GM19467 (cell line): ENCODE data around the gene STOML2.

Source experiments
- ATAC-seq: cut with Tn5 transposase; IDR thresholded peaks from one replicate; pipeline ENCODE4 v1.9.1; 2021; ENCODE audit warnings: mild to moderate bottlenecking, moderate library complexity; ENCODE audit not compliant: unreplicated experiment

The STOML2 gene

DNA sequence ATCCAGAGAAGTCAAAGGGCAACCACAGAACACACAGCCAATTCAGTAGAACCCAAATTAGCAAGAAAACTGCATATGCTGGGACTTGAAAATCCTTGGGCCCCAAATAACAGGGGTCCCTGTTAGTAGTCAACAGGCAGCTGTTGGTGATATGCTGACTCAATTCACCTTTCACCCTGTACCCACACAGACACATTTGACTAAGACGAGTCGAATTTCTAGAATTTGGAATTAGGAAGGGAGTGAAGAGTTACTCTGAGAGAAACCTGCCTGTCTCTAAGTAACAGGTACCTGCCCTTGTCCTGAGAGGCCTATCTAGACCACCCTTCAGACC is 29.7 kb downstream of the STOML2 start:
- ATAC-seq: no peak

DNA sequence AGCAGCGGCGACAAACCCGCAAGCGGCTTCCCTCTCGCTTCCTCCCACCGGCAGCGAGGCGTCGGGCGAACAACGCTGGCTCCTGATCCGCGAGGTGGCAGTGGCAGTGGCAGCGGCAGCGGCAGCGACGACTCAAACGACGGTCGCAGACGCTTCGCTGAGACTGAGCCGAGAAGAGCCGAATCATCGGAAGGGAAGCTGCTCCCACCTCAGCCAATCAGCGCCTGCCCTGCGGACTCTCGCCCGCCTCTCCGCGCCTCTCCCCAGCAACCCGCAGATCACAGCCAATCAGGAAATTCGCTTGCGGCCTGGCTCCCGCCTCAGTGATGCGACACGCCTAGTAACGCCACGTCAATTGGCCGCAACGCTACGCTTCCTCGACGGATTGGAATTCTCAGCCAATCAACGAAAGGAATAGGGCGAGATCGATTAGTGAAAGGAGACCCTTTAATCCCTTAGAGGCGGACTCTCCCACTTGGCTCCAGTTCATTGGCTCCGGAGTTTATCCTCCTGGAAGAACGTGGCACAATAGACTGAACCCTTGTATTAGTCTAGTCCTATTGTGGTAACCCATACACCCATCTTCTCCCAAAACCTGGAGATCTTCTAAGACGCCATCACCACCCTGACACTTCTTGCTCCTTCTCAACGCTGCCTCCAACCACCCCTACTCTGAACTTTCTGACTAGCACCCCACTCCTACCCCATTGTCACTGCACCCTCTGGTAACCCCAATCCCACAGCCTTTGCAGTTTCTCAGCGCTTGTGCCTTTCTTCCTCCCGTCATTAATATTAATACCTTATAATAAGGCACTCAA is 30.3 kb downstream of the STOML2 start, which contains the start of gene VCP:
VCP (minus strand) TSS at position 165 of the 818 bp plus-strand sequence. CDS start 272 bp downstream, outside the sequence.
- ATAC-seq: peak; percentile 81

DNA sequence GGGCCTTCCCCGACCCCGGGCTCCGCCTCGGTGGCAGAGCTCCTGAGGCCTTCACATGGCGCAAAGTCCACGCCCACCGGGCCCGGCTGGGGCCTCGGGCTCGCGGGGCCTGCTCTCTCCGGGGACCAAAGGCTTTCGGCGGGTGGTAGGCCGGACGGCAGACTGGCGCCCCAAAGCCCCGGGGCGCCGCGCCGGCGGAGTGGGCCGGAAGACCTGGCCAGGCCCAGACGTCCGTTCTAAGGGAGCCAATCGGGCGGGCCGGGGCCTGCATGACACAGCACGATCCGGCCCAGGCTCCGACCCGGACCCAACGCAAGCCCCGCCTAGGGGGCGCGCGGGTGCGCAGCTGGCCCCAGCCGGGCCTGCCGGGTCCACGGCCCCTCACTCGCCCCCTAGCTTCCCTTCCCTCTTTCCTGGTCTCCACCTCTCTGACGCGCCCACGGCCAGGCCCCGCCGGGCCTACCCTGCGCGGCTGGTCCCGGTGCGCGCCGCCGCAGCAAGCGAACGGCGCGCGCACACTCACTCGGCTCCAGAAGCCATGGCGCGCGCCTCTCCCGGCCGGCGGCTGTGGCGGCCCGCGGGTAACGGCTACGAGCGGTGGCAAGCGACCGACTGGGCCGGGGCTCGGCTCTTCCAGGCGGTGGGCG is 31.0 kb downstream of the STOML2 start:
- ATAC-seq: peak; percentile 57

DNA sequence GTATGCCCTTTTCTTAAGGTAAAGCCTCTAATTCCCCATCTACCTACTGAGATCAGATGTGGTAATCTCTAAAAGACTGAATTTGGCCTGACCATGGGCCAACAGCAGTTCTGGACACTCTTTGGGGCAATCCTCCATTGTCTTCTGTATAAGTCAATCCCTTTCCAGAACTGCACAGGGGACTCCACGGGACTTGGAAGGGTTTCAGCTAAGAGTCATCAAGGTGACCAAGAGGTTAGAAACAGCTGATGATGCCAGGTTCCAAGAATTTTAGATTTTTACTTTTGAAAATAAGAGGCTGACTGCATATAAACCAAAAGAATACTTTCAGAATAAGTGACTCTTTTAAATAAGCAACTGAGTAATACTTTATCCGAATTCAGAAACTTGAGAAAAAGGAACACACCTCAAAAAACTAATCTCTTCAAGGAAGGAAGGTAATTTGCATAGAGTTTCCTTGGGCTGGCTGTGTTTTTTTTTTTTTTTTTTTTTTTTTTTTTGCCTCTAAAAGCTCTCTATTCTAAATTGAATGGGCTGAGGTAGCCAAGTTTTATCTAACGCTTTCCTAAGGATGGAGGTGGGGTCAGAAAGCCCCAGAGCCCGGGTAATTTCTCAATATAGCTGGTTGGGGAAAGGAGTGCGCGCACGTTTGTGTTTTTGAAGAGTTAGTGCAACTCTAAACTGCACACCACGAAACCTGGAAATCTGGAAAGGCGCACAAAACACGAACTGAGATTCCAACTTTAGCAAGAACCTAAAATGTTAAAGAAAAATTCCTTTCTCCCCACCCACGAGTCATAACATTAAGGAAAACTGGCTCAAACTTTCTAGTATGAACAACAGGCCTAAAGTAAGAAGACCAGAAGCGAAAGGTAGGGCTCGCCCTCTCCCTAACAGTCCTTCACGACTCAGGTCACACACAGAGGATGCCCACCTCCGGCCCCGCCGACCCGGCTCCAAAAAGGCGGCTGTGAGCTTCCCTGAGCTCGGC is 31.8 kb downstream of the STOML2 start:
- ATAC-seq: no peak

DNA sequence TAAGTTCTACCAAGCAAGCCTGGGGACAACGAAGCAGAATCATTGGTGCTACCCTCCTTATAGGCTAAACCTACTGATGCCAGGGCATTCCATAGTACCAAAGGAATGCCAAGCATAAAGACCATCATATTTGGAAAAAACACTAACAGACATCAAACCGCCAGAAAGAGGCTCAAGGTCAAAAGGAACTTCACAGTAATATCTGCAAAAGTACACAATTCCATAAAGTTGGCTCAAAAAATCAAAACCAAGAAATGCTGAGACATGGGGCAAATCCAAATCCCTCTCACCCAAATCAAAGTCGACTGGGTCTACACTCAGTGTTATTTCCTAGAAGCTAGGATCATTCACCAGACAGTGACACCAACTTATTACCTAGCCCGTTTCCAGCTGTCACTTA is 33.9 kb downstream of the STOML2 start:
- no peak for ATAC-seq

- ATAC-seq: no peak
Measured at GRCh38 chr9:35067056-35067455, 35.9 kb downstream of the STOML2 start.

- ATAC-seq: no peak
Measured at GRCh38 chr9:35060548-35061207, 42.3 kb downstream of the STOML2 start.

GRCh38 chr9:35059438-35059837 is 43.5 kb downstream of the STOML2 start:
- ATAC-seq: no peak

- no peak for ATAC-seq
Measured at GRCh38 chr9:35057271-35057620, 45.7 kb downstream of the STOML2 start.

DNA sequence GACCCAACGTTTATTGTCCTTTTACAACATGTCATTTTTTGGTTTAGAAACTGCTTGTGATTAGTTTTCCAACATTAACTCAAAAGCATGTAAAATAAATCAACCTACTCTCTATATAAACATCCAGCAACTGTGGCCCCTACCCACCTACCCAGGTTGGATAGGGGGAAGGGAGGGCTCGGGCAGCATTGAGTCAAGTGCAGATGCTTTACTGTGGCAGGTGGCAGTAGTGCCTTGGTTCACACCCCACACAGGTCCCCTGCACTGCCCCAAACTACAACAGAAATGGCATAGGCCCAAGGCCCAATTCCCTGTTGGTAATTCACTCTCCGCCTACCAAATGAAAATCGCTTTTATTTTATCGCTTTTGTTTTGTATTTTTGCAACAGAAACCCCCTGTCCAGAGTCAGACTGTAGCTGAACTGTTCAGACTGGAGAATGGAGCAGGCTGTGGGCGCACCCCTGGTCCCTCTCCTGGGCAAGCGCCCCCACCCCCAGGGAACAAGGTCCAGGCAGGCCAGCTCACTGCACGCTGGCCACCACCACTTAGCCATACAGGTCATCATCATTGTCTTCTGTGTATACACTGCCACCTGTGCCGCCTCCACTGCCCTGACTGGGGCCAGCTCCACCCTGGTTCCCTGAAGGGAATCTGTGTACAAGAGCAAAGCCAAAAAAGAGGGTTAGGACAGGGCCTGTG is 46.2 kb downstream of the STOML2 start:
- no peak for ATAC-seq

- no peak for ATAC-seq
Measured at GRCh38 chr9:35054871-35055644, 47.9 kb downstream of the STOML2 start.

- no peak for ATAC-seq
Measured at GRCh38 chr9:35054185-35054835, 48.6 kb downstream of the STOML2 start.

DNA sequence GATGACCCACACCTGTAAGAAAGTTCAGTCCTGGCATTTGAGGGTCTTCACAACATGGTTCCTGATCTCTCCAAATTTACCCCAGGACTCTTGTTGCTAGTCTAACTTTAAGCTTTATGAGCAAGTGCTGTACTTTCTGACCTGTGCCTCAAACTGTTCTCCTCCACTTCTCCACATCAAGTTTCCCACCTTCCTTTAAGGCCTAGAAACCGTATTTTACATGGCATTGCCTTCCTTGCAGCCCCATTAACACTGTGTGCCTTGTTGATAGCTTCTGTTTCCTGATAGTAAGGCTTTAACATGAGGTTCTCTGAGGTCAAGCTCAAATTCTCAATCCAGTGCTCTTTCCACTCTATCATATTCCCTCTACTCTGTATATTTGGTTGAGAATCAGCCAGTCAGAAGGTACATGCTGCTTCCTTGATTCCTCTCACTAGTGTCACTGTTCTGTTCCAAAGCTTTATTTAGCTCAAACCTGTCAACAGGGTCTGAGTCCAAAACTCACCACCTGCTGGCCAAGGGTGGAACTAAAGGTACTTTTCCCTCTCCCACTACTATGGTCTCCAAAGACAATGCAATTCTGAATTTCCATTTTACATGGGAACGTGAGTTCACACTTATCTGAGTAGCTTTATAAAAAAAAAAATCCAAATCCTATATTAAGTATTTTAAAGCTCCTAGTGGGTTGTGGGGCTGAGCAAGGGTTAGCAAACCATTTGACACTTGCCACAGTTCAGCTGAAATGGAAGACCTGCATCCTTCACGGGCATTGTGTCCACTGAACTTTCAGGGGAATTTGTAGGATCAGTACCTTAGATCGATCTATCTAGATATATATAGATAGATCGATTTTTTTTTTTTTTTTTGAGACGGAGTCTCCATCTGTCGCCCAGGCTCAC is 51.6 kb downstream of the STOML2 start:
- no peak for ATAC-seq
